Astrocyte of the hippocampus (primary cell): Measurements from ENCODE around the gene SPOCD1.
A peak's percentile ranks its signal among the peaks of the same experiment; 100 is the strongest.

Experiments used
- DNase-seq: peaks from one replicate; pipeline ENCODE4 v3.0.0; 2011; ENCODE audit warnings: low read depth, low spot score

Gene SPOCD1

DNA sequence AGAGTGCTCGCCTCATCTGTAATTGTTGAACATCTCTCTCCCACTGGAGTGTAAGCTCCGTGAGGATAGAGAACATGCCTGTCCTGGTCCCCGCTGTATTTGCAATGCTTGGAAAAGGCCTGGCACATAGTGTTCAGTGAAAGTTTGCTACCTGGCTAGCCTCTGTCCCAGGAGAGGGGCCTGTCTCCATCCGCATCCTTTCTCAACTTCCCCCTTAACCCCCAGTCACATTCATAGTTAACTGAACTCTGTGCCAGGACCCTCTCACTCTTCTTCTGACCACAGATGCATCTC is 15.2 kb downstream of the SPOCD1 start:
- DNase-seq = no peak

DNA sequence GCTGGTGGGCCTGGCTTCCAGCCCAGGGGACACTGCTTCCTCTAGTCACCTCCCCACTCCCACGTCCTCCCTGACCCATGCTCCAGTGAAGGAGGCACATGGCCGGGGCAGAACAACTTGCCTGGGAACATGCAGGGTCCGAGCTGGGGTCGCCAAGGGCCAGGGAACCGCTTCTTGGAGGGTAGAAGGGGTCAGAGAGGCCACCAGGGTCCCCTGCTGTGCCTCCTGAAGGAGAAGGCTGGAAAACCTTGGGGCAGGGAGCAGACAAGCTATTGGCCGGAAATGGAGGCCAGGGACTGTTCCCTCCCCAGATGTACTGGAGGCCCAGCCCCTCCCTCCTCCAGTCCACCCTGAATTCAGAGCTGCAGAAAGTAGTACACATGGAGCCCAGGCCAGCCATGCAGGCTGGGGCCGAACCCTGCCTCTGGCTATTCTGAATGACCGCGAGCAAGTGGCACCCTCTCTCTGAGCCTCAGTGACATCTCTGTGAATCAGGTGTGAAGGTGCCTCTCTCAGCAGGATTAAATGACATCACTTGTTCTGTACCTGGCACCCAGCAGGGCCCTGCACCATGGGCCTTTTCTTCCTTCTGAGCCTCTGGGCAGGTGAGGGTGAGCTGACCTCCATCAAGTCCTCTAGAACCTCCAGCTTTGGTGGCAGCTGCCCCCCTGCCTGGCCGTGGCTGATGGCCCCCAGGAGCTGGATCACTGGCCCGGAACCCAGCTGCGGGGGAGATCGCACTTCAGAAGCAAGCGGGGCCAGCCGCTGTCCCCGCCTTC is 15.7 kb downstream of the SPOCD1 start:
- DNase-seq = no peak

DNA sequence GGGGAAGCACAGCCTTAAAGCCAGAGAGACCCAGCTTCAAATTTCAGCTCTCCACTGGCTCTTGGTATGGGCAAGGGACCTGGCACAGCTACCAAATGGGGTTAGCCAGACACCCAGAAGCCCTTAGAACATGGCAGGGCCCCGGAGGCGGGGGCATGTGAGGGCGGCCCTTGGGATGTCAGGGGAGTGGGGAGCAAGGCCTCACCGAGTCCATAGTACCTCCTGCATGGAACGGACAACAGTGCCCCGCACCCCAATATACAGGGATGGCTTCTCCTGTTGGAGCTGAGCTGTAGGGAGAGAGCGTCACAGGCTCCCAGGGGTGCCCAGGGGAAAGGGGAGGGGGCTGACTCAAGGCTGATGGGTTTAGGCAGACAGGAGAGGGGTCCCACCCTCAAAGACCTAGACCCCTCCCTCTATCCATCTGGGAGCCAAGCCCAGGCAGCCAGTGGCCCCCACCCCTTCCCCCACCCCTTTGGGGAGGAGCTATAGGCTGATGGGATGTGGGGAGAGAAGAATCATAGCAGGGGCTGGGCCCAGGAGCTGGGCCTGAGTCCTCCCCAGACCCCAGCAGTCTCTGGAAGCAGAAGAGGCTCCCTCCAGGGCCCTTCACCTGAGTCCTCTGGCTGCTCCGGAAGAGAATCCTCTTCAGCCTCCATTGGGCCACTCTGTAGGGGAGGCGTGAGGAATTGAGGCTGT is 16.5 kb downstream of the SPOCD1 start:
- peak; percentile 29 for DNase-seq

DNA sequence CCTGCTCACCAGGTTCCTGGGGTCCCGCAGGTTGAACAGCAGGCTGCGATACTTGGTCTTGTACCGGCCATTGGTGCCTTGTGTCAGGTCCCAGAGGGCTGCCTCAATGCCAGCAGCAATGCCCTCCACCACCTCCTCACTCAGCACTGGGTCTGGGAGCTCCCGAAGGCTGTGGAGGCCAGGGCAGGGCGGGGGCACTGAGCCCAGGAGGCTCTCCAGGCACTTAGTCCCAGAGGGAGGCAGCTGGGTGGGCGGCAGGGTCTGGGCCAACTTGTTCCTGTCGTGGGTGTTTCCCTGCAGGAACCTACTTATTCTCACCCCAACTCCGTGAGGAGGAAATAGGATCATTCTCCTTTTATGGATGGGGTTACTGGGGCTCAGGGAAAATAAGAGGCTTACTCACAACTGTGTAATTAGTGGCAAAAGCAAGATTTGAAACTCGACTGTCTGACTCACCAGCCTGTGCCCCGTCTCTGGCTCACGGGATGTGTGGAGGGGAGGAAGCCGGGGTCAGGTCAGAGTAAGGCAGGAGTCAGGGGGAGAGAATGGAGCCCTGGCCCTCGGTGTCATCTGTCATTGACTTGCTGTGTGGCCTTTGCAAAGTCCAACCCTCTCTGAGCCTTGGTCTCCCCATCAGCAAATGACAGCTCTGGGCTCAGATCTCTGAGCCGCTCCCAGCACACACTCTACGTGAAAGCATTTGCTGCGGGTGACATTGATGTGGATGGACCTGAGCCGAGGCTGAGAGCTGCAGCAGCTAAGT is 17.2 kb downstream of the SPOCD1 start:
- DNase-seq = peak; percentile 85

DNA sequence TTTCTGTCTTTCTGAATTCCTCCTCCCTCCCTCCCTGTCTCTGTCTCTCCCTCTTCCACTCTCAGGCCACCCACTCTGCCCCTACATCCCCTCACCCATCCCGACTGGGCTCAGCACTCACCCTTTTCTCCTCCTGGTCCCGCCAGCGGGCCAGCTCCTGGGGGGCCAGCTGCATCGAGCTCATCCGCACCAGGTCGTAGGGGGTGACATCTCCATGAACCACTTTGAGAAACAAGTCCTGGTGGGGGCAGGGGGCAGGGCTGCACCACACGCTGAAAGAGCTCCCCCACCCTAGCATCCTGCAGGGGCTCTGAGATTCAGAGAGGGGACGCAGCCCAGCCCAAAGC is 17.8 kb downstream of the SPOCD1 start:
- no peak for DNase-seq

DNA sequence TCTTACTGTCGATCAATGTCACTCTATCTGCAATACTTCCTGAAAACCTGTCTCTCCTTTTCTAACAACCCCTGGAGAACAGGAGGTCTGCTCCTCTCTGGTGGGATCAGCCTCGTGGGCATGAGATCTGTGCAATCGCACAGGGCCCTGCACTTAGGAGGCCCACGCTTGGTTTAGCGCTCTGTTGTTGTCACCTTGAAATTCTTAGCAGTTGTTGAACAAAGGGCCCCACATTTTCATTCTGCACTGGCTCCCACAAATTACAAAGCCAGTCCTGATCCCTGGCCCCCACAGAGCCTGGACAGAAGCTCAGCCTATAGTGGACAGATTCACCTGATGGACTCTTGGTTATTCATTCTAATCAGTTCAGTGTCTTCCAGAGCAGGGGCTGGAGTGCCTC is 18.6 kb downstream of the SPOCD1 start:
- no peak for DNase-seq

DNA sequence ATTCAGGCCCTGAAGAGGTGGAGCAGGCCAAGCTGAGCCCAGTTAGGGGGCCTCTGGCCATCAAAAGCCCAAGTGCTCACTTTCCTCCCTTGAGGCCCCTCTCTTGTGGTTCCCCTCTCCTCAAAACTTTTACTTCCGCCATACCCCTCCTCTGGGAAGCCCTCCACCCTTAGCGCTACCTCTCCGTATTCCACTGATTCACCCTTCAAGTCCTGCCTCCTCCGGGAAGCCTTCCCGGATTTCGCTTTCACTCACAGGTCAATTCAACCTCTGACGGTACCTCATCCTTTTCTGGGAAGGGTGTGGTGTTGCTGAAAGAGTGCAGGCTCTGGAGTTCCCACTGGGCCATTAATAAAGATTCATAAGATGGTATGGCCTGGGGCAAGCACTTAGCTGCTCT is 19.1 kb downstream of the SPOCD1 start:
- no peak for DNase-seq

DNA sequence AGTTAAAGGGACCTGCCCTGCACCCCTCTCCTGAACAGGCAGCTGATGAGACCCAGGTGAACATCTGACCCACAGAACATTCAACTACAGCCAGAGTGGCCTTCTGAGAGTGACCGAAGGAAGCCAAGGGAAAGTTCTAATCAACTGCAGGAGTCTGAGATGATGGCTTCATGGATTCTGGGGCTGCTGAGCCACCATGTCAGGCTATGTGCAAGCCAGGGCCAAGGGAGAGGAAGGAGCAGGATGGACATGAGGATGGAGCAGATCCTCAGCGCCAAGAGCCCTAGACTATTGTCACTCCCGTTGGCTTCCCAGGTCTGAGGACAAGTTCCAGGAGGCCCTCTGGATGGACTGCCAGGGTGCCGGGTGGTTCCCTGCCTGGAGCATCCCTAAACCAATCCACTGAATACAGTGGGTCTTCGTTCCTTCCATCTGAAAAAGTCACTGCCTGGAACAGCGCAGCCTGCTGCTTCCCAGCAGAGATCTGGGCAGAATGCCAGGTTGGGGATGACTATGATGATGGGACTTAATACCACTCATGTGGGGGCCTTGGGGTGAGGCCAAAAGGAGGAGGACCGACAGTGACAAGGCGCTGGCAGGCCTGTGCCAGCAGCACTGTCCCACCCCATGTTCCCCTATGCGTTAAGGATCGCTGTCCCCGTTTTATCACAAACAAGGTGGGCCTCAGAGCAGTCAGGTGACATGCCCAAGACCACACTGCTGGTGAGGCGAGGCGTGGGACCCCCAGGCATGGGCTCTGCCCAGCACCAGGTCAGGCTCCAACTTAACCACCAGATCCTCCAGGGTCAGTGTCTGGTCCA is 19.8 kb downstream of the SPOCD1 start:
- DNase-seq = peak; percentile 87

DNA sequence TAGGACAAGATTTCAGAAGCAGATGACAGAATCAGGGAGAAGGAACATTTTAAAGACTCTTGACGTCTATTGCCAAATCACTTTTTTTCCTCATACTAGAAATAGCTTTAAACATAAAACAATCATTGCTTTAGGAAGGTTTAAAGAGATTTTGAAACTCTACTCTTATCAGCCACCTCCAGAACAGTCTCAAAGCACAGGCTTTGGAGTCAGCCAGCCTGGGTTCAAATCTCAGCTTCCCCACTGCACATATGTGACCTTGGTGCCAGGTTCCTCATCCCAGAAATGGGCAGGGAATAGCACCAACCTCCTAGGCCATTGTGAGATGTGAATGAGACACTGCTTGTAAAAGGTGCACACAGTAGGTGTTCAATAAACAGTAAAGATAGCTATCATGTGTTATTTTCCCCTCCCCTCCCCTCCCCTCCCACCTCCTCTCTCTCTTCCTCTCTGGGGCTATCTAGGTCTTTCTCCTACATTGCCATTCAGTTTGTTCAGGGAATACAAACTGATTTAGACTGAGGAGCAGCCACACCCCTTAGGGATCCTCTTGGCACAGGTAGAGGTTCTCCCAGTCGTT is 20.6 kb downstream of the SPOCD1 start:
- DNase-seq = no peak

DNA sequence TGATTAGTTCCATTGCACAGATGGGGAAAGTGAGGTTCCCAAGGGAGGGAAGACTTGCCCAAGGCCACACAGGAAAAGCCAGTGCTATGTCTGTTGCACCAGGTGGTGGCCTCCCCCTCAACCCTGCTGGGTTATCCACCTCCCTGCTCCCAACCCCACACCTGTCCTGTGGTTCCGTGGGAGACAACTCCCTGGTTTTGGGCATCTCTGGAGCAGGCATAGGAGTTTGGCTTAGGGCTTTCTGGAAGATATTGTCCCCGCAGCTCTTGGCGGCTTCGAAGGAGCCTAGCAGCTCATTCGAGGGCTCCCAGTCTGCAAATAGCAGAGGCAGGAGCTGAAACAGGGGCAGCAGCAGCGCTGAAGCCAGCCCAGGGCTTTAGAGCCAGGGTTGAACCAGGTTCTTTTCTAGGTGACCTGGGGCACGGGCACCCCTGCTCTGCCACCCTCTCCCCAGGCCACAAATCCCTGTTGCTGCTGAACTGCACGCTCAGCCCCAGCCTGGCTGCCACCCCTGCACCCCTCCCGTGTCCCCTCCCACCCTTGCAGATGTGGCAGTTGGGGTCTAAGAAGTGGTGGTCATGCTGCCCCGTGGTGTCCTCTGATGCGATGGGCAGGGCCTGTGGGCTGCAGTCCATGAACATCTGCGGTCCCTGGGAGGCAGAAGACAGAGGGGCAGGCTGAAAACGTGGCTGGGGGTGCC is 22.1 kb downstream of the SPOCD1 start:
- no peak for DNase-seq

DNA sequence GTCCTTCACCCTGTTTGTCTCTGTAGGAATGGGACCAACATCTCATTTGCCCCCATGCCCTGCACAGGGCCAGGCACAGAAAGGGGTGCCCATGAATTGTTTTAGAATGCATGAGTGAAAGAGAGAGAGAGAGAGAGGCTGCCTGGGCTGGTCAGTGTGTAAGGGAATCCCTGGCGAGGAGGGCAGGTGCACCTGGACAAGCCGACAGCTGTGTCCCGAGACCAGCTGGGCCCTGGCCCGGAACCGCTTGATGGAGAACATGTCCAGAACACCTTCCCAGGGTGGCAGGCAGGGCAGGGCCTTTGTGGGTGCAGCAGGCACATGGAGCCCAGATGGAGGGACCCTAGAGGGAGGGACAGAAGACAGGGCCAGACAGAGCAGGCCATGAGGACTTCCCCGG is 22.7 kb downstream of the SPOCD1 start:
- DNase-seq = no peak

DNA sequence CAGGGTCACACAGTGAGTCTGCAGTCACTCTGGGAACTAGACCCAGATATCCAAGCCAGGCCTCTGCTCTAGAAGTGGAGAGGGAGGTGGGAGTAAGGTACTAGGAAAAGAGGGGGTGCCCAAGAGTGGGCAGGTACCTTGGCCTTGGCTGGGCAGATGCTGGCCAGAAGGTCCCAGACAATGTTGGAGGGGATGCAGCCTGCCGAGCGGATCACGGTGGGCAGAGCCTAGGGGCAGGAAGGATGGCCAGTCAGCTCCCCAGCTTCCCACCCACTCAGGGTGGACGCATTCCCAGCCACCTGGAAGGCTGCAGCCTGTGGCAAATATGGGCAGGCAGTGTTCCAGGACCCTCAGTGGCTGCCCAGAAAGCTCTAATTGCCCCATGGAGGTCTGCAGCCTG is 23.3 kb downstream of the SPOCD1 start:
- no peak for DNase-seq

DNA sequence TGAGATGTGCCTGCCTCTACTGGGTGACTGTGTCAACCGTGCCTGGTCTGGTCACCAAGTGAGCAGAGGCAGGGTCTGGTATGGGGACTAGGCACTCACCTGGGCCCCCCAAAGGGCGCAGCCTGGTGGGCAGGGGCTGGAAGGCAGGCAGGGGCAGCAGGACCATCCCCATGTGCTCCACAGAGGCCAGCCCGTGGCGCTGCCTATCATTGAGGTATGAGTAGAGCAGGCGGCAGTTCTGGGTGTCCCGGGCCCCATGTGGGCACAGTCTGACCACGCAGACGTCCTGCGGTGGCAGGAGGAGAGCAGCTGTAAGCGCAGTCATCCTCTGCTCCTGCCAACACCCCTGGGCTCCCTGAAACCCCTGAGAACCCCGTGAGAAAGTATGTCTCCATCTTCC is 23.7 kb downstream of the SPOCD1 start:
- no peak for DNase-seq

DNA sequence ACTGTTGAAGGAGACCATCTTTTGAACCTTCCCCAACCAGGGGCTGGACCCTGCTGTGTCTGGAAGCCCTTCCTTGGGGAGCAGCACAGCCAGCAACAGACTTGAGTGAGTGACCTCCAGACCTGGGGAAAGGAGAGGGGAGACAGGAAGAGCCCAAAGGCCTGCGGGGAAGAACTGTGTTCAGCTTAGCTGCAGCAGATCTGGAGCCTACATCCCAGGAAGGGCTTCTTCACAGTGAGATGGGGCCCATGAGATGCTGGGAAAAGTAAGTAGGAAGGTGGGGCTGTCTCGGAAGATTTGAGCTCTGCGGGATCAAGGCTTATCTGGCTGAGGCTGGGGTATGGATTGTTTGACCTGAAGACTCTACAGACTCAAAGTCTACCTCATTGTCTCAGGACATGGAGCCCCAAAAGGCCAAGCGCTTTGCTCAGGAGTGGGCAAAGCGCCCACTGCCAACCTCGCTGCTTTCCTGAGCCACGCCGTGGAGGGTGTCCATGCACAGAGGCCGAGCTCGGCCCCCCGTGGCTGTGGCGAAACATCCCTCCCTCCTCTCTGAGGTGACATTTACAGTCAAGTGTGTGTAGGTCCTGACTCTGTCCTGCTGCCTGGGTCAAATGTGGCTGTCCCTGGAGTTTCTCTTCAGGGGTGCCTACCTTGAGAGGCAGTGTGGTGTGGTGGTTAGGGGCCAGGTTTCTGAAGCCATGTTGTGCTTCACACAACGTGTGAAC is 24.5 kb downstream of the SPOCD1 start:
- DNase-seq = no peak

DNA sequence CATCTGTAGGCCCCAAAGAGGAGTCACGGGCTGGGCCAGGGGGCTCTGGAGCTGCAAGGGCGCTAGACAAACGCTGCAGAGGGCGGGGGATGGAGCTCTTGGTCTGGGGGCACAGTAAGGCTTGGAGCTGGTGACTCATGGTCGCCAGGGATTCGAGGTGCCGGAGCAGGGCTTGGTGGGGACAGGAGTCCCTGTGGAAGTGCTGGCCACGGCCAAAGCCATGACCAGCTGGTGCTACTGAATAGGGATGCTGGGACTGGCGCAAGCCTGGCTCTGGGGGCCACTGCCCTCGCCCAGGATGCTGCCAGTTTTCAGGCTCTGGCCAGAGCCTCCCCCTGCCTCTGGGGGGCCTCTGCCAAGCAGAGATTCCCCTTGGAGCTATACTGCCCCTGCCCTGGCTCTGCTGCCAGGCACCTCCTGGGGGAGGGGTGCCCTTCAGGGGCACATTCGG is 25.2 kb downstream of the SPOCD1 start:
- DNase-seq = peak; percentile 14

DNA sequence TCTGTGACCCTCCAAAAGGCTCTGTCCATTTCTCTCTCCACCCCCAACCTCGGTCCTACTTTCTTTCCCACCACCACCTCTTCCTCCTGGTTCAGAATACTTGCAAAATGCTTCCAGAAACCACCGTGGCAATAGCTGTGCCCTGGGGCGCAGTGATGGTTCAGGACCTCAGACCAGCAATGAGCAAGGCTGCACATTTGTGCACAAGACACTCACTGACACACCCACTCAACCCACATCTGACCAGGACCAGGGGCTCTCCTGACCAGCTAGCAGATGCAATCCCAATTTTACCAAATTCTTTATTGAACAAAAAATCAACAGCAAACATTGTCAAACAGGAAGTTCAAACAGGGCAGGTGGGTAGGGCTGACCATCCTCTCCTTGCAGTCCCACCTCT is 25.7 kb downstream of the SPOCD1 start:
- no peak for DNase-seq

DNA sequence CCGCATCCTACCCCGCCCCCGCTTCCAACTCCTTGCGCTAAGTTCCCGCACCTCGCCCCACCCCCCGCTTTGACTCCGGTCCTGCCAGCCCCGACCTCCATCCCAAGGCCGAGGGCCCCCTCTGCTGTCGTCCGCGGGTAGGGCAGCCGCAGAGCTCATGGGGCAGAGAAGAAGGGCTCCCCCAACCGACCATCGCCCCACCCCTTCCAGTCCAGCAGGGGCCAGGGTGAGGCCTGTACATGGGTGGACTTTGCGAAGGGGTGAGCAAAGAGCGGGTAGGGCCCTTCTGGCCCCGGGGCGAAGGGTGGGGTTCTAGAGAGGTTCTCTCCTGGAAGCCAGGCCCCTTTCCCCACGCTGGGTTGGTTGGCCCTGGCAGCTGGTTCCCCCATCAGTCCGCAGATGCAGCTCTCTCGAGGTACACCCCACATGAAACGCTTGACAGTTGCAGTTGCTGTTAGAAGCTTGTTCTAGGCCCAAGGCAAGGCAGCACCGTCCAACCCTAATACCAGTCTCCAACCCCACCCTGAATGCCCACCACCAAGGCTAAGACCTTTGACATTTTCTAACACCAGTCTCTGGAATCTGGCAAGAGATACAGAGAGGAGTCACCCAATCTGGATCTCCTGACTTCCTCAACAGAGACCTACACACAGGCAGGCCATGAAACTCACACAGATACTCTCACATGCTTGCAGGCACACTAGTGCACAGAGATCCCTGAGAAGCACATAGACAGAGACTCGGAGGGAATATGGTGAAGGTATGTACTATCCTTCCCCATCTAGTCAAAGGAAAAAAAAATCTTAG is 26.4 kb downstream of the SPOCD1 start:
- peak; percentile 96 for DNase-seq

DNA sequence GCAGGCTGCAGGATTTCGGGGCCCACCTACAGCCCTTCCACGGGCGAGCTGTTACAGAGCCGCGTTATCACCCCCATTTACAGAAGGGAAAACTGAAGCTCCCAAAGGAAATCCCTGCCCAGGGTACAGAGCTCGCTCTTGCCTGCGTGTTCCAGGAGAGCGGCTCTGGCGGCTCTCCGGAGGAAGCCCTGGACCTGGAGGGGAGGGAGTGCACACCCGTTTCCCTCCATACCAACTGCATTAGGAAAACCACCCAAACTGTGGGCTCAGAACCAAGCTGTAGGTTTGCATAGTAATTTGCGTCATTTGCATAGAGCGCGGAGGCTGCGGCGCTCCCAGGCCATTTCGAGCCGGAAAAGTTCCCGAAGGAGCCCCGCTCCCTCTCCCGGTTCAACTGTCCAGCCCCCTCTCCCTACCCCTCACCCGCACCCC is 27.0 kb downstream of the SPOCD1 start:
- peak; percentile 80 for DNase-seq

DNA sequence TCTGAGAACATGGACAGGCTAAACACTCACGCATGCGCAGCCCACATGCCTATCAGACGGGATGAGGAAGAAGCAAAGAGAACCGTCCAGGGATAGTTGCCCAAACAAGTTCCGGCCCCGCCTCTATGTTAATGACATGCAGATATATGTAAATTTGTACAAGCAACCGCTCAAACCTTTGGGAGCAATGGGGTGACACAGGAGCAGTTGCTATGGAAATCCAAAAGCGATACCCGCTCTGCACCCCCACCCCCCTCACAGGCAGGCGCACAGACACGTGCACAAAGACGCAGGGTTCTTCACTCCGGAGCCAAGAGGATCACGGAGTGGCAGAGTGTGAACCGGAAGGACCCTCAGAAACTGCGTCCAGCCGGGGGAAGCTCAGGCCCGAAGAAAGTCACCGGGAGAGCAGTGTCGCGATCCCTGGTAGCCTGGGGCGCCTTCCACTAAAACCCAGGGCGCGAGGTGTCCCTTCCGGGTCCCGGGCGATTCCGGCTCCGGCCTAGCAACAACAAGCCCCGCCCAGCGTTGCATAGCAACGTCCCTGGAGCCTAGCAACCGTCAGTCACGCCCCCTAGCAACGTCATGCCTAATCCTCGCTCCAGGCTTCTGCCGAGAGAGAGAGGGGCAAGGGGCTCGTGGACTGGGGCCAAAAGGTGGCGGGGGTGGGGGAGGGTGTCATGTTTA is 27.5 kb downstream of the SPOCD1 start:
- DNase-seq = peak; percentile 96
